ENCODE results near the gene SLC35E1.

The SLC35E1 gene

GRCh38 chr19:16572332-16573211, at the start of gene SLC35E1:
Gene SLC35E1, minus strand, starts transcription at chr19:16572415. Its CDS starts 51 bp downstream, at chr19:16572364.
- peak; percentile 96 for DNase-seq

- no peak for DNase-seq
Observed at GRCh38 chr19:16621165-16621800, 49.1 kb upstream of the SLC35E1 start.

GRCh38 chr19:16620584-16620983, 48.4 kb upstream of the SLC35E1 start:
- DNase-seq, result no peak

GRCh38 chr19:16620018-16620417, 47.8 kb upstream of the SLC35E1 start:
- DNase-seq, result no peak

- DNase-seq, result no peak
Observed at GRCh38 chr19:16619457-16619856, 47.2 kb upstream of the SLC35E1 start.

- no peak for DNase-seq
Observed at GRCh38 chr19:16618248-16618647, 46.0 kb upstream of the SLC35E1 start.

- no peak for DNase-seq
Observed at GRCh38 chr19:16615808-16616207, 43.6 kb upstream of the SLC35E1 start.

GRCh38 chr19:16614941-16615340, 42.7 kb upstream of the SLC35E1 start:
- DNase-seq, result no peak

- no peak for DNase-seq
Observed at GRCh38 chr19:16613841-16614240, 41.6 kb upstream of the SLC35E1 start.

GRCh38 chr19:16612636-16613035, 40.4 kb upstream of the SLC35E1 start:
- no peak for DNase-seq

- no peak for DNase-seq
Observed at GRCh38 chr19:16611121-16611520, 38.9 kb upstream of the SLC35E1 start.

GRCh38 chr19:16609511-16610200, 37.4 kb upstream of the SLC35E1 start:
- no peak for DNase-seq

GRCh38 chr19:16608290-16608739, 36.1 kb upstream of the SLC35E1 start:
- no peak for DNase-seq

GRCh38 chr19:16607819-16608218, 35.6 kb upstream of the SLC35E1 start:
- no peak for DNase-seq

- DNase-seq, result no peak
Observed at GRCh38 chr19:16605553-16605994, 33.4 kb upstream of the SLC35E1 start.

GRCh38 chr19:16605115-16605514, 32.9 kb upstream of the SLC35E1 start:
- no peak for DNase-seq

GRCh38 chr19:16604615-16605014, 32.4 kb upstream of the SLC35E1 start:
- no peak for DNase-seq

- DNase-seq, result no peak
Observed at GRCh38 chr19:16603090-16603489, 30.9 kb upstream of the SLC35E1 start.

GRCh38 chr19:16601378-16602052, 29.3 kb upstream of the SLC35E1 start:
- no peak for DNase-seq

GRCh38 chr19:16600824-16601223, 28.6 kb upstream of the SLC35E1 start:
- no peak for DNase-seq

- DNase-seq, result no peak
Observed at GRCh38 chr19:16599655-16600346, 27.6 kb upstream of the SLC35E1 start.

GRCh38 chr19:16598848-16599247, 26.6 kb upstream of the SLC35E1 start:
- no peak for DNase-seq

Data from NCI-H2107 (cell line).